Limb (tissue), 2 donors: ENCODE data around the gene TAS2R30.
"Not testable (repeated sequence)": the region's sequence is repeated elsewhere in the genome, so short reads cannot be mapped to it uniquely, and the experiment has no call there.

Source experiments
- DNase-seq, 2 donors: peaks; one replicate each; pipeline ENCODE4 v3.0.0-alpha.2; 2016; ENCODE audit errors: extremely low spot score in 2 of 2

TAS2R30 gene

GRCh38 chr12:11130382-11130781 lies 4.1 kb downstream of the TAS2R30 start:
- no peak for DNase-seq

GRCh38 chr12:11114130-11114529 lies 20.3 kb downstream of the TAS2R30 start:
- not testable (repeated sequence) for DNase-seq

- DNase-seq = not testable (repeated sequence)
These were observed 23.2 kb downstream of the TAS2R30 start for GRCh38 chr12:11111213-11111612.

- DNase-seq = no peak
These were observed 25.6 kb downstream of the TAS2R30 start for GRCh38 chr12:11108862-11109261.

- no peak for DNase-seq
These were observed 26.7 kb downstream of the TAS2R30 start for GRCh38 chr12:11107719-11108118.

GRCh38 chr12:11106288-11106687 lies 28.2 kb downstream of the TAS2R30 start:
- no peak for DNase-seq

GRCh38 chr12:11105546-11105945 lies 28.9 kb downstream of the TAS2R30 start:
- no peak for DNase-seq

- not testable (repeated sequence) for DNase-seq
These were observed 39.5 kb downstream of the TAS2R30 start for GRCh38 chr12:11094910-11095309.

GRCh38 chr12:11092128-11092527 lies 42.3 kb downstream of the TAS2R30 start, which contains the start of gene TAS2R43:
TSS of gene TAS2R43 (minus strand) at chr12:11092313. CDS start at chr12:11092229, 84 bp downstream.
- no peak for DNase-seq

- DNase-seq = no peak
These were observed 45.2 kb downstream of the TAS2R30 start for GRCh38 chr12:11089246-11089645.

- no peak for DNase-seq
These were observed 49.0 kb downstream of the TAS2R30 start for GRCh38 chr12:11085419-11085818.
